GM19025 (cell line): ENCODE measurements around the gene MPDZ.

Experiments used
- ATAC-seq: cut with Tn5 transposase; IDR thresholded peaks from one replicate; pipeline ENCODE4 v1.9.1; 2021; ENCODE audit warnings: mild to moderate bottlenecking, low read depth, moderate library complexity; ENCODE audit not compliant: unreplicated experiment

The MPDZ gene

DNA sequence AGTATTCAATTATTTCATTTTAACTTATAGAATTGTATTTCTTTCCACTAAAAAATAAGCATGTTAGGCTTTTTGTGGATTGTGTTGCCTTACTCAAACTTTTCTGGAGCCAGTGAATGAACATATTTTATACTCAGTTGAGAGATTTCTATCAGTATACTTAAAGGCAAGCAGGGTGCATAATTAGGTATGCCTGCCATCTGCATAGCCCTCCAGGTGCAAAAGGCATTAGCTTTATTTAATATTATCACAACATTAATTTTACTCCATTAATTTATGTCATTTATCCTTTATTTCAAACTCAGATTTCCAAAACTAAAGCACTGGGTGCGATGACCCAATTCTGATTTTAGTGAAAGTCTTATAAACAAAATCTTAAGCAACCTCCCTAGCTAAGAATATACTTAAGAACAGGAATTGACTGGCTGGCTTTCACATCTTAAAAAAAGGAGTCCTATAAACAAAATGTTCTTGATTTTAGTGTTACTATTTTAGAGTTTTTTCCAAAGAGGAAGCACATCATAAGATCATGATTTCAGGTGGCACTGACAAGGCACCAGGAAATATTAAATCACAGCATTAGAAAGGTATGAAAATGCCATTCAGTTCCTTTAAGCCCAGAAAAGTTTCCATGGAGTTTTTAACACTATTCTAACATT, 178.4 kb downstream of the MPDZ start:
- ATAC-seq: no peak

DNA sequence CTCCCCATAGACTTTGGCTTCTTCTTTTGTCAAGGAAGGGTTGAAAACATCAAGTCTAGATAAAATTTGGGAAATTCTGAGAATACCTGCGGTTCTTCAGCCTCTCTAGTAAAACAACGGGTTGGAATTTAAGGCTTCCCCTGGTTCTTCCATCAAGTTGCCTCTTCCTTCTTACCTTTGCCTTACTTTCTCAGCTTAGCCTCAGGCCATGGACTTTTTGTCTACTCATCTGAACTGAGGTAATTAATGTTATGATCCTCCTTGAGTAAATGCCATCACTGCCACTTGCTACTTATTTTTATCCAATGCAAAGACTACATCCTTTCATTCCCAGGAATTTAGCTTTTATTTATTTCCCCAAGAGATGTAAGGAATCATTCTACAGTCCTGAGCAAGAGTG, 184.4 kb downstream of the MPDZ start:
- no peak for ATAC-seq

DNA sequence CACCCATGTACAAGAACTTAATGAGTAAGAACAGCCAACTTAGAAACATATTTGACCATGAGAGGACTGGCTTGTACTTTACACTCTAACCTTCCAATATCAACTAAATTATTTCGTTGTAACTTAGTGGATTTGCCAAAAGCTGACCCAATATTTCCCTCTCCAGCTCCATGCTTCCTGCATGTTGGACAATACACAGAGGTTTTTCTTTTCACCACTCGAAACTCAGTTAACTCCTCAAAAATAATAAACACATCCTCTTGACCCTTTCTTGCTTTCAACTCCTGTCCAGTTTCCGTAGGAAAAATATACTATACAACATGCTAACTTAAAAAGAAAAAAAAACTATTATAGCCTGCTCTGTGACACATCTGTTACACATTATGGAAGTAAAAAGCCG, 188.9 kb downstream of the MPDZ start:
- no peak for ATAC-seq

DNA sequence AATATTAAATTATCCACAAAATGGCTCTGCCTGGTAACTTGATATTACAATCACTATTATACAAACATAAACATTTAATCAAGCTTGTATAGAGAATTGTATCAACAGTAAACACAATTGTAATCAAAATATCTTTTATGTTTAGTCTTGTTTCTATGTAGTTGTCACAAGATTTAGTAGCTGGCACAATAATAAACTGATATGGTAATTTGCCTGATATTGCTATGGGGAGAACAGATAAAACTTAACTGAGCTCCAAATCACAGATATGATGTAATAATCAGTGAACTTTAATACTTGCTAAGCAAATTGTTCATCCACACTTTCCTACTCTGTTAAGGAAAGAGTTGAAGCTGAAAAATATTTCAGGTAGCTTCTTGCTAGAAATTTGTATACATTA, 189.8 kb downstream of the MPDZ start:
- no peak for ATAC-seq

DNA sequence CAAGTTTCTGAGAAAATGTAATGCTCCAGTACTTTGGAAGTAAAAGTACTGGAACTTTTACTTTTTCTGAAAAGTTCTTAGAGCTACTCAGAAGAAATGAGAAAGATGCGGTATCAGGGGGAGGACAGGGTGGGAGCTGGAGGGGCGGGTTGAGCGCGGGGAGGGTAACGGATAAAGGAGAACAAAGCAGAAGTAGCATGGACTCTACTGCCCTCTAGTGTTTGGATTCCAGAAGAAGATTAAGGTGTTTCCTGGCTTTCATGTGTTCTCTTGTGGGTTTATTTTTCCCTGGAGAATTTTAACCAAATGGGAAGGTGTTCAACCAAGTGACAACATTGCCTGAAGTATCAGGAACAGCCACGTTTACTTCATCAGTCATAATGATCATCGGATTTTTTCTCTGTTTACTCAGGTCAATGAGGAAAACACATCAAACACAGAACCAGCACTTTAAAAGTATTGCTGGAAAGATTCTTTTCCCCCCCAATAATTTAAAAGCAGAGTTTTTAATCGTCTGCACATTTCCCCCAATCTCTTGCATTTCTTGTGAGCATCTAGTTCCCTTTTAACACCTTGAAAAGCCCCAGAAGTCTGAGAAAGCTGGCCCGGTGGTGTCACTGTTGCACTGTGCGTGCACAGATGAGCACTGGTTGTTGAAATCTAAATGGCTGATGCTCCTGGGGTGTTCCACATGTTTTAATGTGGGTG, 190.6 kb downstream of the MPDZ start:
- ATAC-seq: peak; percentile 55

DNA sequence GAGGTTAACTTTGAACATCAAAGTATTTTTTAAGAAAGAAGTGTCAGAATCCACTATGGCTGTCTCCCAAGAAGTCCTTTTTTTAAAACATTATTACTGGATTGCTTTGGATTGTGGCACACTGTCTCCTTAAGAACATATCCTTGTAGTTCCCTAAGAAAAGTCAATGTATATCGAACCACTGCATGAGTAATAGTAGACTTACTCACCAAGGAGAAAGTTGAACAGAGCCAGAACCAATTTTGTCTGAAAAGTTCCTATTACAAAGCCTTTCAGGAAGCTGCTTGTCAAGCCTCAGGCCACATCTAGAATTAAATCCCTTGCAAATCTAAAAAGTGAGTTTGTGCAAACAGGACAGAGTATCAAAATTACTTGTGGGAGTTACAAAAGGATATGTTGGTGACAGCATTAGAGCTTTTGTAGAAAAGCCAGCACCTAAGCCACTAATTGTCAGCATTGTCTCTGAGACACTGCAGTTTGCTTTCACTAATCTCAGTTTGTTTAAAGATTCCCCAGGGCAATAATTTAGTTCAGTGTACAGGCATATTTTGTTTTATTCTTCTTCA, 195.4 kb downstream of the MPDZ start:
- no peak for ATAC-seq

DNA sequence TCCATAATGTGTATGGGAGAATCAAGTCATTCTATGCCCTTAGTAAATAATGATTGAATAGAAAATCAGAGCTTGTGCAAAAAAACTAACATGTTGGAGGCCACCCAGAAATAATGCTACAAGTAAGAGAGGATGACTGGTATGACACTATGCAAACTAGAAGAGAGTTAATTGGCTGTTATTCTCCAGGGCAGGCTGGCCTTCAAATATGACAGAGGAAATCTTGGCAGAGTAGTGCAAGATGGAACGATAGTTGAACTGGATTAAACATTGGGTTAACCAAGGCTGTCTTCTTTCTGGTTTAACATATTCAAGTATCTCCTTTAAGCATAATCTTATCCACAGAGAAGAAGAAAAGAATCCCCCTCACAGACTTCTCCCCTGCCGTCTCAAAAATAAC, 196.1 kb downstream of the MPDZ start:
- ATAC-seq: no peak

DNA sequence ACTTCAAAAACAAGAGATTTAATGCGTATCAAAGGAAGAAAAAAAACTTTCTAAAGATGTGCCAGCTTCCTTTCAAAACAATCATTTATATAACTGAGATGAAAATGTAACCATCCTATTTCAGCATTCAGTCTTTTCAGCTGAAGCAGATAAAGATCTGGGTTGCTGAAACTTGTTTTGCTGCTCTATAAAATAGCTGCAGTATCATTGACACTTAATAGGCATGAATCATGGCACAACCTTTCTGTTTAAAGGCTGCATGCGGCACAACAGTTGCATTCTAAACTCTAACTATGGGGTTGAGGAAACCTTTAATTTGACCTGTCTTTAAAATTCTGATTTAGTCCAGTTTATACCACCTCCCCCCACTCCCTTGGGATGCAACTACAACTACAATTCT, 196.7 kb downstream of the MPDZ start:
- no peak for ATAC-seq

DNA sequence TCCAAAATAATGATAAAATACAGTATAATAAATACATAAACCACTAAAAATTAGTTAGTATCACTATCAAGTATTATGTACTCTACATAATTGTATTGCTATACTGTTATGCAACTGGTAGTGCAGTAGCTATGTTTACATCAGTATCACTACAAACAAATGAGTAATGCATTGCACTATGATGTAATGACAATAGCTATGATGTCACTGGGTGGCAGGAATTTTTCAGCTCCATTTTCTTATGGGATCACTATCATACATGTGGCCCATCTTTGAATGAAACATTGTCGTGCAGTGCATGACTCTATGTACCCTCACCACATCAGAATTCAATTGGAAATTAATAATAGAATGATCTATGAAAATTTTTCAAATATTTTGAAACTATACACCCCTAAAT, 201.3 kb downstream of the MPDZ start:
- no peak for ATAC-seq

DNA sequence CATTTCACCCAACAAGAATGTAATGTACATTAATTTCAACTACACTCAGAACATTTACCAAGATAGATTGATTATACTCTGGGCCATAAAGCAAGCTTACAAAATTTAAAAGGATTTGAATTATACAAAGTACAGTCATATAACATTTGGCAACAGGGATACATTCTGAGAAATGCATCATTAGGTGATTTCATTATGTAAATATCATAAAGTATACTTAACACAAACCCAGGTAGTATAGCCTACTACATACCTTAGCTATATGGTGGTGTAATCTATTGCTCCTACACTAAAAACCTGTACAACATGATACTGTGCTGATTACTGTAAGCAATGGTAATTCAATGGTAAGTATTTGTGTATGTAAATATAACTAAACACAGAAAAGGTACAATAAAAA, 202.9 kb downstream of the MPDZ start:
- ATAC-seq: no peak

DNA sequence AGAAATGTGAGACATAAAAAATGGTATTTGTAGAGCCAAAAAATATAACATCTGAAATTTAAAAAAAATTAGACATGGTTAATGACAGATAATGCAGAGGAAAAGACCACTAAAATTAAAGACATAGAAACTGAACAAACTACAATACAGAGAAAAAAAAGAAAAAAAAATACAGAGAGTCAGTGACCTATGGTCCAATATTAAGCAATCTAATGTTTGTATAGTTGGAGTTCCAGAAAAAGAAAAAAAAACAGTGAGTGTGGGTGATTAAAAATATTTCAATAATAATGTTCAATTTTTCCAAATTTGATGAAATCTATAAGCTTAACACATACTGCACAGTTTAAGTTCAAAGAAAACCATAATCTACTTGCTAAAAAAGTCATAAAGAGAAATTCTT, 207.6 kb downstream of the MPDZ start:
- ATAC-seq: no peak

DNA sequence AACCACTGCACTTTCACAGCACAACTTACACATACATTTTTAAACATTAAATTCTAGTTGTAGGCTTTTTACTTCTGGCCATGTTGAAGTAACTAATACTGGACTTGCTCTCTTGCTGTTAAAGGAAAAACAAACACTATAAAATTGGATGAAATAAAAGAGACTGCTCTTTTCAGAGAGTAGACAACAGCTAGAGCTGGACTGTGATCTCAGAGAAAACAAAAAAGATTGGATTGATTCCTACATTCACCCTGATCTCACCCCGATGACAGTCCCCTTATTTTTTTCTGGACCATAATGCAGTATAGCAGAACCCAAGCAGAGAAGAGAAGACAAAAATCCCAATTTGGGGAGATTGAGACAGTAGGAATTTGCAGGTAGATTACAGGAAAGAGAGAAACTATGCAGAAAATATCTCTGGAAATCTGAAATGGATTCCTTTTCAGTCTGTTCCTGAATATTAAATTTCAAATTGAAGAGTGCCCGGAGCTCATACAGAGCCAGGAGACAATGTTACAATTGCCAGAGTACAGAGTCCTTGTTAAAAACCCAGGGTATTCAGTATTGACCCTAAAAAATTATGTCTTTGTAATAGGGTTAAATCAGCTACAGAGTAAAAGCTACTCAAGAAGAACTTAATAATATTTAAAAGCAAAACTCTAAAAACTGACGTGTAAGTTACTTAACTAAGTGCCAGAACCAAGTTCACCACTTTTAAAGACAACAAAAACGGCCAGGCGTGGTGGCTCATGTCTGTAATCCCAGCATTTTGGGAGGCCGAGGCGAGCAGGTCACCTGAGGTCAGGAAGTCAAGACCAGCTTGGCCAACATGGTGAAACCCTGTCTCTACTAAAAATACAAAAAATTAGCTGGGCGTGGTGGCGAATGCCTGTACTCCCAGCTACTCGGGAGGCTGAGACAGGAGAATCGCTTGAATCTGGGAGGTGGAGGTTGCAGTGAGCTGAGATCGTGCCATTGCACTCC, 208.6 kb downstream of the MPDZ start:
- ATAC-seq: no peak

DNA sequence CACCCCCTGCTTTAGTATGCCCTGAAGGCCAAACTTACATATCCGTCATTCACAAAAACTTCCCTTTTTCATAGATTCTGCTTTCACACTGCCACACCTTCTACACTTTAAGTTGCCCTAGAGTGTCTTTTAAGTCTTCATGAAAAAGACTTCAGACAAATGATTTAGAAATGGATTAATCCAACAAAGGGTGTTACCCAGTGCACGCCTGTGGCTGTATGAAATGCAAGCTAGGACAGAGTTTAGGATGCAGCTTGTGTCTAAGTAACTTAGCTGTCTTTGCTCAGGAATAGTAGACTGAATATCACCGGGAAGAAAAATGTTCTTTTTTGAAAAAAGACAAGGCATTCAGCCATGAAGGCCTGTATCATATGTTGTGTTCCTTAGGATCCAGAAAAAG, 210.0 kb downstream of the MPDZ start:
- no peak for ATAC-seq

DNA sequence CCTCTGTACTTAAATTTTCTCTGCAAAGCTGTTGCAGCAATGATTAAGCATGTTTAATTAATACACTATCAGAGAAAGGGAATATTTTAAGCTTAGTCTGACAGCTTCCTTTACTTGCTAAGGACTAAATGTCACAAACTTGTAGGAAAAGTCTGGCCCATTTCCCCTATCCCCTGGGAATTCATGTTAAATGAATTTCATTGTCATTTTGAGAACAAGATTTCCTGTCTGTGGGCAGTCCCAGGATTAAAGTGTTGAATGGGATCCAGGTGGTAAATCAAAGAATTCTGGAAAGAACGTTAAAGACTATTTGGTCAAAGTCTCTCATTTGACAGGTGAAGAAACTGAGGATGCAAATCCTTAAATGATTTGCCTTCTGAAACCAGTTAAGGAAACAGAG, 214.8 kb downstream of the MPDZ start:
- ATAC-seq: no peak

DNA sequence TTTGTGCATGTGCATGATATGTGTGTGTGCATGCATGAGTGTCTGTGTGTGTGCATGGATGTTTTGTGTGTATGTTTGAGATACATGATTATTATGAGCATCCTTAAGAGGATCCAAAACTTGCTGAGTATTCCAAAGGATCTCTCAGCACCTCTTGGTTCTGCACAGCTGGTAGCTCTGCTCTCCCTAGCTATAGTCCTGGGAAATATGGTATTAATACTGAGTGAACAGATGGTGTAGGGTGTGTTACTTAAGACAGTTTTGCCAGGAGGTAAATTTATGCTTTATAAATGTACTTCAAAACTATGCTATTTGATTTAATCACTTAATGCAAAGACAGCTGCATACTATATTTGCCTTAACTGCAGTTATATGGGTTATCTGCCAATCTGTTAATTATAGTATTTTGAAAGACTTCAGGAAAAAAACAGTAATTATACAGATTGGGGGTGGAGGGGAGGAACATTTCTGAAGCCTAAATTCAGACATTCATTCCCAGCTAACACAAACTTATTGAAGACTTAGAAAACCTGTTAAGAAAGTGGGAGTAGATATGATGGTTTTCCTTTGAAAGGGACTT, 215.5 kb downstream of the MPDZ start:
- no peak for ATAC-seq

DNA sequence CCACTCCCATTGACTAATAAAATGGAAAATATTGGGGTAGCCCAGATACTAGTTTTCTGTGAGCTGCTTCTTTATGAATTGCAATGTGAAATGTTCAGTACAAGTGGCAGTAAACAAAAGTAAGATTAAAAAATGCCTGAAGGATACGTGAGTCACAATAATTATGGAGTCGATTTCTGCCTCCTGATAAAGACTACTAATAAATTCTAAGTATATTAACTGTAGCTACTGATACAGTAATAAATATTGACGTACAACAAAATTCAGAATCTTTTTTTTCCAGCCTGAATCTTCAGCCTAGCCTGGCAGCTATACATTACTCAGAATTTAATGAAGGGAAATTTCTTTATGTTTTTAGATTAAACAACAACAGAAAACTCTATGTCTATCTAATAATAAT, 218.1 kb downstream of the MPDZ start:
- ATAC-seq: no peak
